ENCODE measurements around the gene CFAP97. TPM values are rescaled to one million over a fixed set of nuclear protein-coding genes. Genes with fewer than 3 reads are reported as not detected.
A peak's percentile ranks its signal among the peaks of the same experiment; 100 is the strongest.

The CFAP97 gene
- total RNA-seq, 6 experiments from 2014 or later, result 11.7 to 25.6 (median 20.5) TPM

- no peaks in the 10 kb centered on the region for H3K9me3 ChIP-seq
- peaks cover 0 to 9% (median 0%) of the 10 kb centered on the region in 4 donors for H3K4me1 ChIP-seq
- peak in 1 of 4 donors; percentile 11 for TF ChIP-seq CTCF (IDR thresholded peaks at IDR 0.05)
- TF ChIP-seq POLR2A (IDR thresholded peaks at IDR 0.05), result no peak
- H3K36me3 ChIP-seq, result no peaks in the 10 kb centered on the region
- no peaks in the 10 kb centered on the region for H3K27me3 ChIP-seq
- peak; percentile 24 to 79 (median 40) for ATAC-seq
- no peak for DNase-seq
- no peak overlapping the region for H3K4me3 ChIP-seq
- intact Hi-C loops (cut with DNase I), result no loop called here
- 21% methylated on average over 3 of the region's 4 CpGs for WGBS (ENCODE audit: insufficient coverage, low coverage, low lambda C conversion rate, missing lambda C conversion rate)
- H3K27ac ChIP-seq, result no peak overlapping the region
These were observed 23.3 kb upstream of the CFAP97 start for GRCh38 chr4:185227131-185227551.

GRCh38 chr4:185225940-185226339, 22.1 kb upstream of the CFAP97 start:
- Histone ChIP-seq H3K27ac (no peak overlapping the region), H3K9me3 (no peaks in the 10 kb centered on the region), H3K4me1 (peaks cover 0 to 9% (median 0%) of the 10 kb centered on the region in 4 donors), H3K27me3 (no peaks in the 10 kb centered on the region), H3K36me3 (no peaks in the 10 kb centered on the region), H3K4me3 (no peak overlapping the region)
- DNase-seq, result no peak
- TF ChIP-seq POLR2A (IDR thresholded peaks at IDR 0.05) (no peak), CTCF (IDR thresholded peaks at IDR 0.05) (no peak)
- no peak for ATAC-seq
- intact Hi-C loops (cut with DNase I), result no loop called here
- 94% methylated on average over 6 of the region's 6 CpGs for WGBS (ENCODE audit: insufficient coverage, low coverage, low lambda C conversion rate, missing lambda C conversion rate)

- no peak for ATAC-seq
- no peak overlapping the region for H3K27ac ChIP-seq
These were observed 20.8 kb upstream of the CFAP97 start for GRCh38 chr4:185224597-185224996.

GRCh38 chr4:185222598-185222997, 18.8 kb upstream of the CFAP97 start:
- Histone ChIP-seq H3K27ac (no peak overlapping the region), H3K36me3 (no peaks in the 10 kb centered on the region), H3K4me1 (peaks cover 0 to 9% (median 0%) of the 10 kb centered on the region in 4 donors), H3K27me3 (no peaks in the 10 kb centered on the region), H3K9me3 (no peaks in the 10 kb centered on the region), H3K4me3 (no peak overlapping the region)
- ATAC-seq (no peak), DNase-seq (no peak)
- intact Hi-C loops (cut with DNase I), result no loop called here
- no peak for TF ChIP-seq POLR2A (IDR thresholded peaks at IDR 0.05)
- TF ChIP-seq CTCF (IDR thresholded peaks at IDR 0.05), result no peak

More at GRCh38 chr4:185224597-185224996, 20.8 kb upstream of the CFAP97 start:
- Histone ChIP-seq H3K9me3 (no peaks in the 10 kb centered on the region), H3K4me3 (no peak overlapping the region), H3K36me3 (no peaks in the 10 kb centered on the region), H3K4me1 (peaks cover 0 to 9% (median 0%) of the 10 kb centered on the region in 4 donors), H3K27me3 (no peaks in the 10 kb centered on the region)
- TF ChIP-seq POLR2A (IDR thresholded peaks at IDR 0.05) (no peak), CTCF (IDR thresholded peaks at IDR 0.05) (no peak)
- intact Hi-C loops (cut with DNase I), result no loop called here
- DNase-seq, result no peak

GRCh38 chr4:185221912-185222311, 18.1 kb upstream of the CFAP97 start:
- TF ChIP-seq CTCF (IDR thresholded peaks at IDR 0.05), result no peak
- no peak for TF ChIP-seq POLR2A (IDR thresholded peaks at IDR 0.05)

More at GRCh38 chr4:185221912-185222311, 18.1 kb upstream of the CFAP97 start:
- 74% methylated on average over 7 of the region's 10 CpGs for WGBS (ENCODE audit: insufficient coverage, low coverage, low lambda C conversion rate, missing lambda C conversion rate)
- Histone ChIP-seq H3K36me3 (no peaks in the 10 kb centered on the region), H3K27me3 (no peaks in the 10 kb centered on the region), H3K27ac (no peak overlapping the region), H3K4me1 (peaks cover 0 to 3% (median 0%) of the 10 kb centered on the region in 4 donors), H3K4me3 (no peak overlapping the region), H3K9me3 (no peaks in the 10 kb centered on the region)
- DNase-seq (no peak), ATAC-seq (no peak)
- intact Hi-C loops (cut with DNase I), result no loop called here
